22Rv1 (cell line): ENCODE results near the gene MUC22.
"Not testable (repeated sequence)": the region's sequence is repeated elsewhere in the genome, so short reads cannot be mapped to it uniquely, and the experiment has no call there.

ENCODE experiments used
- H3K27ac ChIP-seq: fragments of 450-650 bp; 2 replicates; pipeline ENCODE4 v1.5.1; 2017
- ZFX ChIP-seq: fragments of 450-650 bp; IDR thresholded peaks from 2 replicates; pipeline ENCODE4 v1.6.1; 2017; ENCODE audit warnings: antibody characterized with exemption, borderline replicate concordance
- TF ChIP-seq, protein P1 (sequence below): fragments of 450-650 bp; IDR thresholded peaks from 2 replicates; pipeline ENCODE4 v1.5.1; 2017; ENCODE audit warnings: mild to moderate bottlenecking

The MUC22 gene

GRCh38 chr6:31011153-31011552, 879 bp downstream of the MUC22 start:
- TF ChIP-seq ZFX, result no peak

GRCh38 chr6:31016659-31017299, 6.5 kb downstream of the MUC22 start:
- H3K27ac ChIP-seq, result no peak overlapping the region
- TF ChIP-seq, protein P1, sequence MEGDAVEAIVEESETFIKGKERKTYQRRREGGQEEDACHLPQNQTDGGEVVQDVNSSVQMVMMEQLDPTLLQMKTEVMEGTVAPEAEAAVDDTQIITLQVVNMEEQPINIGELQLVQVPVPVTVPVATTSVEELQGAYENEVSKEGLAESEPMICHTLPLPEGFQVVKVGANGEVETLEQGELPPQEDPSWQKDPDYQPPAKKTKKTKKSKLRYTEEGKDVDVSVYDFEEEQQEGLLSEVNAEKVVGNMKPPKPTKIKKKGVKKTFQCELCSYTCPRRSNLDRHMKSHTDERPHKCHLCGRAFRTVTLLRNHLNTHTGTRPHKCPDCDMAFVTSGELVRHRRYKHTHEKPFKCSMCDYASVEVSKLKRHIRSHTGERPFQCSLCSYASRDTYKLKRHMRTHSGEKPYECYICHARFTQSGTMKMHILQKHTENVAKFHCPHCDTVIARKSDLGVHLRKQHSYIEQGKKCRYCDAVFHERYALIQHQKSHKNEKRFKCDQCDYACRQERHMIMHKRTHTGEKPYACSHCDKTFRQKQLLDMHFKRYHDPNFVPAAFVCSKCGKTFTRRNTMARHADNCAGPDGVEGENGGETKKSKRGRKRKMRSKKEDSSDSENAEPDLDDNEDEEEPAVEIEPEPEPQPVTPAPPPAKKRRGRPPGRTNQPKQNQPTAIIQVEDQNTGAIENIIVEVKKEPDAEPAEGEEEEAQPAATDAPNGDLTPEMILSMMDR, result no peak
- TF ChIP-seq ZFX, result no peak

More at GRCh38 chr6:31011153-31011552, 879 bp downstream of the MUC22 start:
- no peak overlapping the region for H3K27ac ChIP-seq

DNA sequence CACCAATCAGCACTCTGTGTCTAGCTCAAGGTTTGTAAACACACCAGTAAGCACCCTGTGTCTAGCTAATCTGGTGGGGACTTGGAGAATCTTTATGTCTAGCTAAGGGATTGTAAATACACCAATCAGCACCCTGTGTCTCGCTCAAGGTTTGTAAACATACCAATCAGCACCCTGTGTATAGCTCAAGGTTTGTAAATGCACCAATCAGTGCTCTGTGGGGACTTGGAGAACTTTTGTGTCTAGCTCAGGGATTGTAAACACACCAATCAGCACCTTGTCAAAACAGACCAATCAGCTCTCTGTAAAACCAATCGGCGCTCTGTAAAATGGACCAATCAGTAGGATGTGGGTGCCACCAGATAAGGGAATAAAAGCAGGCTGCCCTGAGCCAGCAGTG, 7.2 kb downstream of the MUC22 start:
- not testable (repeated sequence) for H3K27ac ChIP-seq

GRCh38 chr6:31020057-31020456, 9.8 kb downstream of the MUC22 start:
- H3K27ac ChIP-seq, result no peak overlapping the region
- TF ChIP-seq ZFX, result no peak
- TF ChIP-seq, protein P1, result no peak

DNA sequence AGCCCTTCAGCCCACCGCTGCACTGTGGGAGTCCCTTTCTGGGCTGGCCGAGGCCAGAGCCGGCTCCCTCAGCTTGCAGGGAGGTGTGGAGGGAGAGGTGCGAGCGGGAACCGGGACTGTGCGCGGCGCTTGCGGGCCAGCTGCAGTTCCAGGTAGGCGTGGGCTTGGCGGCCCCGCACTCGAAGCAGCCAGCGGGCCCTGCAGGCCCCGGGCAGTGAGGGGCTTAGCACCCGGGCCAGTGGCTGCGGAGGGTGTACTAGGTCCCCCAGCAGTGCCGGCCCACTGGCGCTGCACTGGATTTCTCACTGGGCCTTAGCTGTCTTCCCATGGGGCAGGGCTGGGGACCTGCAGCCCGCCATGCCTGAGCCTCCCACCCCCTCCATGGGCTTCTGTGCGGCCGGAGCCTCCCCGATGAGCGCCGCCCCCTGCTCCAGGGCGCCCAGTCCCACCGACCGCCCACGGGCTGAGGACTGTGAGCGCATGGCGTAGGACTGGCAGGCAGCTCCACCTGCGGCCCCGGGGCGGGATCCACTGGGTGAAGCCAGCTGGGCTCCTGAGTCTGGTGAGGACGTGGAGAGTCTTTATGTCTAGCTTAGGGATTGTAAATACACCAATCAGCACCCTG, 10.5 kb downstream of the MUC22 start:
- not testable (repeated sequence) for H3K27ac ChIP-seq

GRCh38 chr6:31021705-31022531, 11.6 kb downstream of the MUC22 start:
- not testable (repeated sequence) for H3K27ac ChIP-seq

- no peak for TF ChIP-seq ZFX
- TF ChIP-seq, protein P1, result no peak
- H3K27ac ChIP-seq, result no peak overlapping the region
Observed at GRCh38 chr6:31025595-31025994, 15.3 kb downstream of the MUC22 start.

- TF ChIP-seq, protein P1, result no peak
- no peak overlapping the region for H3K27ac ChIP-seq
Observed at GRCh38 chr6:31031095-31031494, 20.8 kb downstream of the MUC22 start.

- H3K27ac ChIP-seq, result no peak overlapping the region
- TF ChIP-seq, protein P1, result no peak
- no peak for TF ChIP-seq ZFX
Observed at GRCh38 chr6:31033075-31033474, 22.8 kb downstream of the MUC22 start.
